ENCODE data around the gene PGBD4. TPM values are rescaled to one million over a fixed set of nuclear protein-coding genes. Genes with fewer than 3 reads are reported as not detected.

The PGBD4 gene
- total RNA-seq, 1 donor from 2014 or later, result 1.2 TPM

DNA sequence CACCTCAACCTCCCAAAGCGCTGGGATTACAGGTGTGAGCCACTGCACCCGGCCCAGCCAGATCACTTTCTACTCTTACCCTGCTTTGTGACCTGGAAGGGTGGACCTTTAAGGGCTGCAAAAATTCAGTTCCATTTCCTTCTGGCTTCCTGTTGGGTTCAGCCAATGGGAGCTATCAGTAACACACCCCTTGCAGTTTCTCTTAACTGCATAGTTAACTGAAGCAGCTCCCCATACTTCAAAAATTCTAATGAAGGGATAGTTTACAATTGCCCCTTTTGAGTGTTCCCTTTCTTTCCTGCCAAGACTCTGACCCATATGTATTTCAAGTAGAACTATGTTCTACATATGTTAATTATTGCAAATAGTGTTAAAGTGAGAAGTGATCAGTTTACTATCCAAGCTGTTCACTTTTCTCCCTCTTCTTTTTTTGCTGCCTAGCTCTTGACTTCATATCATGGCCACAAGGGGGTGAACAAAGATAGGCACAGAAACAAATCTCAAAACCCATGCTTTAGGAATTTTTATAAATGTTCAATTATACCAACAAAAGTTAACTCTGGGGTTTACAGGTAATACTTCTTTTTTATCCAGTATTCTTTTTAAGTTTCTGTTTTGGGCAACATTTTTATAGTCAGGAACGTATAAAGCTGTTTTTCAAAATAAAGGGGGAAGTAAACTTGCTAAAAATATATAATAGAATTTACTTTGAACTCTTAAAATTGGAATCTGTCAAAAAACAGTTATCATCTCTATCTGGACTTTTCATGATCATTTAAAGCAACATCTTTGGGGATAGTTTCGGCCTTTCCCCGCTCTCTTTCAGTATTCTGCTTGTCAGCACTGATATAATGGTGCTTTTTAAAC lies 8.1 kb downstream of the PGBD4 start:
- DNase-seq (ENCODE audit: low spot score), result peak; percentile 16
- H3K4me1 Mint-ChIP-seq (ENCODE audit: unreplicated experiment), result peaks cover 4% of the 10 kb centered on the region

DNA sequence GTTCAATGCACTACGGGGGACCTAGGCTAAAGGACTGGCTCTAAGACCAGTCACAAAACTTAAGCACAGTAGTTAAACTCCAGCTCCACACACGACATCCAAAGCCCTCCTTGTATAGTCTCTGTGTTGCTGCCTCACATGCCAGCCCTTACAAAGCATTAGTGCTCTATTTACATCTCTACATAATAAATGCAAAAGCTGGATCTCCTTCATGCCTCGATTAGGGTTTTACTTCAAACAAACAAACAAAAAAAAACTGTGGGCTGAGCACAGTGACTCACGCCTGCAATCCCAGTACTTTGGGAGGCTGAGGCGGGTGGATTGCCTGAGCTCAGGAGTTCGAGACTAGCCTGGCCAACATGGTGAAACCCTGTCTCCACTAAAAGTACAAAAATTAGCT lies 9.6 kb downstream of the PGBD4 start:
- H3K9me3 Mint-ChIP-seq (ENCODE audit: unreplicated experiment), result no peaks in the 10 kb centered on the region
- peaks cover 1% of the 10 kb centered on the region for H3K27me3 Mint-ChIP-seq (ENCODE audit: unreplicated experiment)
- H3K27ac Mint-ChIP-seq (ENCODE audit: unreplicated experiment), result no peak overlapping the region
- H3K4me3 Mint-ChIP-seq (ENCODE audit: unreplicated experiment), result no peak overlapping the region
- H3K36me3 Mint-ChIP-seq (ENCODE audit: low read depth, unreplicated experiment), result no peaks in the 10 kb centered on the region
- TF ChIP-seq, protein P1, sequence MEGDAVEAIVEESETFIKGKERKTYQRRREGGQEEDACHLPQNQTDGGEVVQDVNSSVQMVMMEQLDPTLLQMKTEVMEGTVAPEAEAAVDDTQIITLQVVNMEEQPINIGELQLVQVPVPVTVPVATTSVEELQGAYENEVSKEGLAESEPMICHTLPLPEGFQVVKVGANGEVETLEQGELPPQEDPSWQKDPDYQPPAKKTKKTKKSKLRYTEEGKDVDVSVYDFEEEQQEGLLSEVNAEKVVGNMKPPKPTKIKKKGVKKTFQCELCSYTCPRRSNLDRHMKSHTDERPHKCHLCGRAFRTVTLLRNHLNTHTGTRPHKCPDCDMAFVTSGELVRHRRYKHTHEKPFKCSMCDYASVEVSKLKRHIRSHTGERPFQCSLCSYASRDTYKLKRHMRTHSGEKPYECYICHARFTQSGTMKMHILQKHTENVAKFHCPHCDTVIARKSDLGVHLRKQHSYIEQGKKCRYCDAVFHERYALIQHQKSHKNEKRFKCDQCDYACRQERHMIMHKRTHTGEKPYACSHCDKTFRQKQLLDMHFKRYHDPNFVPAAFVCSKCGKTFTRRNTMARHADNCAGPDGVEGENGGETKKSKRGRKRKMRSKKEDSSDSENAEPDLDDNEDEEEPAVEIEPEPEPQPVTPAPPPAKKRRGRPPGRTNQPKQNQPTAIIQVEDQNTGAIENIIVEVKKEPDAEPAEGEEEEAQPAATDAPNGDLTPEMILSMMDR (IDR thresholded peaks at IDR 0.05; ENCODE audit: unreplicated experiment), result no peak
- DNase-seq (ENCODE audit: low spot score), result no peak
- peaks cover 4% of the 10 kb centered on the region for H3K4me1 Mint-ChIP-seq (ENCODE audit: unreplicated experiment)

More for the DNA sequence above, 8.1 kb downstream of the PGBD4 start:
- Mint-ChIP-seq H3K4me3 (ENCODE audit: unreplicated experiment) (no peak overlapping the region), H3K27ac (ENCODE audit: unreplicated experiment) (no peak overlapping the region), H3K27me3 (ENCODE audit: unreplicated experiment) (peaks cover 1% of the 10 kb centered on the region), H3K9me3 (ENCODE audit: unreplicated experiment) (no peaks in the 10 kb centered on the region), H3K36me3 (ENCODE audit: low read depth, unreplicated experiment) (no peaks in the 10 kb centered on the region)
- TF ChIP-seq, protein P1 (IDR thresholded peaks at IDR 0.05; ENCODE audit: unreplicated experiment), result peak; percentile 70

DNA sequence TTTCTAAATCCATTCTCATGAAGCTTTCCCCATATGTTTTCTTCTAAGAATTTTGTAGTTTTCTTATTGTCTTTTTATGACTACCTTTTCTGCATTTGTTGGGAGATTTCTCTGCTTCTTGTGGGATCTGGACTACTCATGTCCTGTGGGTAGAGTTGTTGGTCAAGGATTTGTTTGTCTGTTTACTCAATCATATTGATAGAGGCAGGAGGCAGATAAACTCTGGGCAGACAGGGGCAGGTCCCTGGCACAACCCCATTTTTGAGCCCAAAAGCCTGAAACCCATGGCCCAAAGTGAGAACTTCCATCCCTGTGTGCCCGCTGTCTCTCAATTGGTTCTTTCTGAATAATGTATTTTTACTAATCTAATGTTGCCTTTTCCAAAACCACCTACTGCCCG lies 12.3 kb downstream of the PGBD4 start:
- H3K36me3 Mint-ChIP-seq (ENCODE audit: low read depth, unreplicated experiment), result no peaks in the 10 kb centered on the region
- H3K27me3 Mint-ChIP-seq (ENCODE audit: unreplicated experiment), result peaks cover 1% of the 10 kb centered on the region
- DNase-seq (ENCODE audit: low spot score), result no peak
- H3K27ac Mint-ChIP-seq (ENCODE audit: unreplicated experiment), result no peak overlapping the region
- H3K4me3 Mint-ChIP-seq (ENCODE audit: unreplicated experiment), result no peak overlapping the region
- peaks cover 6% of the 10 kb centered on the region for H3K4me1 Mint-ChIP-seq (ENCODE audit: unreplicated experiment)
- TF ChIP-seq, protein P1 (IDR thresholded peaks at IDR 0.05; ENCODE audit: unreplicated experiment), result no peak
- no peaks in the 10 kb centered on the region for H3K9me3 Mint-ChIP-seq (ENCODE audit: unreplicated experiment)

DNA sequence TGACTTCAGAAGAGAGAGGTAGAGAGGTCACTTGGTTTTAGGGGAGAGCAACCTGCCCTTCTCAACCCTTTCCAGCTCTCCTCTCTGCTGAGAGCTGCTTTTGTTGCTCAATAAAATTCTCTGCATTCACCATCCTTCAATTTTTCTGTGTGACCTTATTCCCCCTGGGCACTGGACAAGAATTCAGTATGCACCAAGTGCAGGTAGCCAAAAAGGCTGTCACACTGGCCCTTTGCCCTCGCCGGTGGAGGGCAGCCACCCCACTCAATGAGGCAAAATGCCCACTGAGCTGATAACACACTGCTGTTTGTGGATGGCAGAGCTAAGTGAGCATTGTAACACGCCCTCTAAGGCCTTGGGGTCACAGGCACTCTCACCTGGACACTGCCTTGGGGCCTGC lies 12.9 kb downstream of the PGBD4 start:
- Mint-ChIP-seq H3K36me3 (ENCODE audit: low read depth, unreplicated experiment) (no peaks in the 10 kb centered on the region), H3K4me1 (ENCODE audit: unreplicated experiment) (peaks cover 6% of the 10 kb centered on the region), H3K4me3 (ENCODE audit: unreplicated experiment) (no peak overlapping the region), H3K9me3 (ENCODE audit: unreplicated experiment) (no peaks in the 10 kb centered on the region), H3K27me3 (ENCODE audit: unreplicated experiment) (peaks cover 1% of the 10 kb centered on the region), H3K27ac (ENCODE audit: unreplicated experiment) (no peak overlapping the region)
- no peak for DNase-seq (ENCODE audit: low spot score)
- TF ChIP-seq, protein P1 (IDR thresholded peaks at IDR 0.05; ENCODE audit: unreplicated experiment), result no peak

DNA sequence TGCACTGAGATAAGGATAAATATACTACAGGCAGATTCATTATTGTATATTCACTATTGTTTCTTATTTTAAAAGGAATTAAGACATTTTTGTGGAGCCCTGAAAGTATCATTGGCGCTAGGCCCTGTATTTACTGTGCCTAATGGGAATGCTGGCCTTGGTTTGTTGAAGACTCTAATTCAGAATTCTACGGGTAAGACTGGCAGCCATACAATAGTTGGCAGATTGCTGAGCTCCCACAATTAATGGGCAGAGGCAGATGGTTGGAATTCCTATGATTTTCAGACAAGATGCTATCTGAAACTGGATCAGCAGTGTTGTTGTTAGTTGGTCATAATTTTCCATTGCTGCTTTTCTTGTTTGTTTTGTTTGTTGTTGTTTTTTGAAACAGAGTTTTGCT lies 14.7 kb downstream of the PGBD4 start:
- no peak for DNase-seq (ENCODE audit: low spot score)
- H3K27ac Mint-ChIP-seq (ENCODE audit: unreplicated experiment), result no peak overlapping the region
- peaks cover 1% of the 10 kb centered on the region for H3K27me3 Mint-ChIP-seq (ENCODE audit: unreplicated experiment)
- no peak overlapping the region for H3K4me3 Mint-ChIP-seq (ENCODE audit: unreplicated experiment)
- no peaks in the 10 kb centered on the region for H3K36me3 Mint-ChIP-seq (ENCODE audit: low read depth, unreplicated experiment)
- TF ChIP-seq, protein P1 (IDR thresholded peaks at IDR 0.05; ENCODE audit: unreplicated experiment), result no peak
- no peaks in the 10 kb centered on the region for H3K9me3 Mint-ChIP-seq (ENCODE audit: unreplicated experiment)
- peaks cover 2% of the 10 kb centered on the region for H3K4me1 Mint-ChIP-seq (ENCODE audit: unreplicated experiment)
